ENCODE results near the gene FOCAD.

The FOCAD gene

GRCh38 chr9:20804489-20805250 lies 120.6 kb downstream of the FOCAD start:
- no peak for DNase-seq

- peak in 1 of 2 experiments; percentile 10 for DNase-seq
Measured at GRCh38 chr9:20805766-20806165, 121.7 kb downstream of the FOCAD start.

- DNase-seq: no peak
Measured at GRCh38 chr9:20808002-20808401, 123.9 kb downstream of the FOCAD start.

- no peak for DNase-seq
Measured at GRCh38 chr9:20811872-20812271, 127.8 kb downstream of the FOCAD start.

- DNase-seq: no peak
Measured at GRCh38 chr9:20815923-20816703, 132.1 kb downstream of the FOCAD start.

GRCh38 chr9:20823051-20823450 lies 139.0 kb downstream of the FOCAD start:
- no peak for DNase-seq

GRCh38 chr9:20831028-20831427 lies 147.0 kb downstream of the FOCAD start:
- DNase-seq: no peak

- DNase-seq: no peak
Measured at GRCh38 chr9:20832775-20833174, 148.7 kb downstream of the FOCAD start.

- DNase-seq: no peak
Measured at GRCh38 chr9:20835377-20836286, 151.6 kb downstream of the FOCAD start.

GRCh38 chr9:20837166-20837565 lies 153.1 kb downstream of the FOCAD start:
- no peak for DNase-seq

GRCh38 chr9:20838218-20838617 lies 154.2 kb downstream of the FOCAD start:
- no peak for DNase-seq

- DNase-seq: no peak
Measured at GRCh38 chr9:20844916-20845315, 160.9 kb downstream of the FOCAD start.

- no peak for DNase-seq
Measured at GRCh38 chr9:20848490-20848889, 164.4 kb downstream of the FOCAD start.

- DNase-seq: no peak
Measured at GRCh38 chr9:20853866-20854265, 169.8 kb downstream of the FOCAD start.

- no peak for DNase-seq
Measured at GRCh38 chr9:20854444-20854843, 170.4 kb downstream of the FOCAD start.

GRCh38 chr9:20863945-20864344 lies 179.9 kb downstream of the FOCAD start:
- DNase-seq: no peak

- DNase-seq: no peak
Measured at GRCh38 chr9:20865347-20865746, 181.3 kb downstream of the FOCAD start.

GRCh38 chr9:20870115-20870514 lies 186.1 kb downstream of the FOCAD start:
- DNase-seq: no peak

GRCh38 chr9:20872340-20872977 lies 188.4 kb downstream of the FOCAD start:
- no peak for DNase-seq

GRCh38 chr9:20873240-20873865 lies 189.3 kb downstream of the FOCAD start:
- DNase-seq: no peak

GRCh38 chr9:20880271-20880670 lies 196.2 kb downstream of the FOCAD start:
- no peak for DNase-seq

GRCh38 chr9:20880675-20881074 lies 196.6 kb downstream of the FOCAD start:
- no peak for DNase-seq
